NCI-H1092 (cell line): ENCODE data around the gene C1QTNF9.
"Not testable (repeated sequence)": the region's sequence is repeated elsewhere in the genome, so short reads cannot be mapped to it uniquely, and the experiment has no call there.

ENCODE experiments used
- DNase-seq: peaks from one replicate; lab custom pipeline; 2025; lab: John Stamatoyannopoulos, UW

C1QTNF9 gene, protein sequence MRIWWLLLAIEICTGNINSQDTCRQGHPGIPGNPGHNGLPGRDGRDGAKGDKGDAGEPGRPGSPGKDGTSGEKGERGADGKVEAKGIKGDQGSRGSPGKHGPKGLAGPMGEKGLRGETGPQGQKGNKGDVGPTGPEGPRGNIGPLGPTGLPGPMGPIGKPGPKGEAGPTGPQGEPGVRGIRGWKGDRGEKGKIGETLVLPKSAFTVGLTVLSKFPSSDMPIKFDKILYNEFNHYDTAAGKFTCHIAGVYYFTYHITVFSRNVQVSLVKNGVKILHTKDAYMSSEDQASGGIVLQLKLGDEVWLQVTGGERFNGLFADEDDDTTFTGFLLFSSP

DNA sequence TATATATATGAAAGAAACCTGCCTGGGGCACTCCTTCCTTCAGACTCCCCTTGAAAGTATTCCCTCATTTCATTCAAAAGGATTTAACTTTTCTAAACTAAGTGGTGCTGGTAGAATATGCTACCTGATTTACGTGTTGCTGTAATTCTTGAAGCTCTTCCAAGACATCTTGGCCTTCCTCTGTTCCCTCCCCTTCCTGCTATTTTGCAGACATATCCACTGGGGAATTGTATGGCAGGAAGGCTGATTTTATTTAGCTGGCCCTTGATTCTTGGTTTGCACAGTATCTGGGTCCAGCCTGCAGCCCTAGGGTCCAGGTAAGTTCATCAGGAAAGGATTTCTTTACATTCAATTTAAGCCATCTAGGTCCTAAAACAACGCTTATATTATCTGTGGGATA lies at the start of gene C1QTNF9:
C1QTNF9 (plus strand) TSS at position 281 of the 400 bp plus-strand sequence. CDS start 6,424 bp downstream, outside the sequence.
- not testable (repeated sequence) for DNase-seq

DNA sequence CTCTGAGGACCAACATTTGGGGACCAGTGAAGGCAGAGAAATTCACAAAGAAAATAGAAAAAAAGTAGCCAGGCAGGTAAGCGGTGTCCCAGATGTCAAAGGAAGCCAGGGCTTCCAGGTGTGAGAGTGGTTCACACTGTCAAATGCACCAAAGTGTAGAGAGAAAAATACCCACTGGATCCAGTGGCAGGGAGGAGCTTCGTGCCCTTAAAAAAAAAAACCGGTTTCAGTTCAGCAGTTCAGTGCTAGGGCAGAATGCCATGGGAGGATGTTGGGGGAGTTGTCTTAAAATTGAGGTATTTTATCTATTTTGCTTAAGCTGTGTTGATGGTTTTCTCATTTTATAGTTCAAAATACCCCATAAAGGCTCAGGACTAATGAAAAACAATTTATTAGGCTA lies 47.8 kb upstream of the C1QTNF9 start:
- no peak for DNase-seq

DNA sequence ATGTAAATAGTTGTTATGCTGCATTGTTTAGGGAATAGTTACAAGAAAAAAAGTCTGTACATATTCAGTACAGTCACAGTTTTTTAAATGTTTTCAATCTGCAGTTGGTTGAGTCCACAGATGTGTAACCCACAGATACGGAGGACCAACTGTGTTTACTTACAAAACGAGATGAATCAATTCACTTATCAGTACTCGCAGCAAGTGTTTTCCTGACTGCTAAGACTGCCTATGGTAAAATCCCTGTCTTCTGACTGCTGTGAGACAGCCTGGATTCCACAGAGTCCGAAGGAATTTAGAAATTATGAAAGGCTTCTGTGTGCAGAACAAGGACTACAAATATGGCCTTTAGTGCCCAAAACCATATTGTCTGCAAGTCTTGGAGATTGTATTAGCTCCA lies 45.7 kb upstream of the C1QTNF9 start:
- no peak for DNase-seq

DNA sequence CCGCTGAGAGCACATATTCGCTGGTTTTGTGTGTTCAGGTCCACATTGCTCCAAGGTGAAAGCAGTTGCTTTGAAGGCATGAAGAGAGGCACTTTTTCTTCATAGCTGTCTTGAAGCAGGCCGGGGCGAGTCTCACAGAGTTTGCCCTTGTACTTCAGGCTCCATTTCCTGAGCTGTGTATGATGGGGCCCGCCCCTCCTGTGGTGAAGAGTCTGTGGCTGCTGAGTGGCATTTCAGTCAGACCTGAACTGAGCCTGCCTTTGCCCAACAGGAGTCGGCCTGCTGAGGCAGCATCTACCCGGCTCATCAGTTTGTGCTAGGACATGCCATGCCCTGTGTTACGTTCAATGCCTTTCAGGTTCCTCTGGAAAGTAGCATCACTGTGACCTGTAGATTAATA lies 44.4 kb upstream of the C1QTNF9 start:
- no peak for DNase-seq

DNA sequence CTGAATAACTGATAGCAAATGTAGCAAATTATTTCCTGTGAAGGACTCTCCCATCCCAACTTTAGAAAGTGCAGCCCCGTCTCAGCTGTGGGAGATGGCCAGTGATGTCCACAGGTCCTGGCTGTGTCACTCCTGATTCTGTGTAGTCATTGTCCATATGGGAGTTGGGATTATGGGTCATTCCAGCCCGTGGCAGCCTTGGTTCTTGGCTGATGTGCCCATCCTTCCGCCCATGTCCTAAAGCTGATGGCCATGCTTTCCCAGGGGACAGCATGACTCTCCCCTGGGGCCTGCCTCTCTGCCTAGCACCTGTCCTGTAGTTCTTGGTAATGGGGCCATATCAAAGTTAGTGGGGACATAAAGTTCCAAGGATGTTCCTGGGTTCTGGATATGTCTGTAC lies 43.9 kb upstream of the C1QTNF9 start:
- no peak for DNase-seq

DNA sequence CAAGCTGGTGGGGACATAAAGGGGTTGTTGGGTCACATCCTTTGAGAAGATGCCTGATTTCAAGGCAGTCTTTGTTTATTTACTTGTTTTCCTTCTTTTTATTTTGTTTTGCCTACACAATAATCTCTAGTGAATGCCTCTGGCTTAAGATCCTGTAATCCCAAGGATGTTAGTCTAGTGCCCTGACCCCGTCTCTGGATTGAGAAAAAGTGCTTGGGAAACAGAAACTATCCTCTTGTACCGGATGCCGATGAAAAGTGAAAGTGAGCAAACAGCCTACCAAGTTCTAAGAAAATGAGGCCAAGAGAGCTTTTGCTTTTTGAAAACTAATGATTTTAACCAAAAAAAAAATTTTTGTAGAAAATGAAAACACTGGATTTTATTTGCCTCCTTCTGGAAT lies 42.1 kb upstream of the C1QTNF9 start:
- no peak for DNase-seq

DNA sequence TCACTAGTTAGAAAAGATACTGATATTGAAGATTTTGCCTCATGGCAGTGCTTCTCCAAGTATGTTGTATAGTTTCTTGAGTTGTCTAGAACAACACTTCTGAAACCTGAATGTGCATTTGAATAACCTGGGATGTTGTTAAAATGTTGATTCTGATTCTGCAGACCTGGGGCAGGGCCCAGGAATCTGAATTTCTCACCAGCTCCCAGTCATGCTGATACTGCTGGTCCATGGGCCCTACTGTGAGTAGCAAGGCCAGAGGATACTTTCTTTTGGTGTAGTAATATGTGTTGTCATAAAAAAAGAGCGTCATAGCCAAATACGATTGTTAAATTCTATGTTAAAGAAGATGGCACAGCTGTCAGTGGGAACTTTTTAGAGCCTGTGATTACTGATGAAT lies 41.6 kb upstream of the C1QTNF9 start:
- no peak for DNase-seq

DNA sequence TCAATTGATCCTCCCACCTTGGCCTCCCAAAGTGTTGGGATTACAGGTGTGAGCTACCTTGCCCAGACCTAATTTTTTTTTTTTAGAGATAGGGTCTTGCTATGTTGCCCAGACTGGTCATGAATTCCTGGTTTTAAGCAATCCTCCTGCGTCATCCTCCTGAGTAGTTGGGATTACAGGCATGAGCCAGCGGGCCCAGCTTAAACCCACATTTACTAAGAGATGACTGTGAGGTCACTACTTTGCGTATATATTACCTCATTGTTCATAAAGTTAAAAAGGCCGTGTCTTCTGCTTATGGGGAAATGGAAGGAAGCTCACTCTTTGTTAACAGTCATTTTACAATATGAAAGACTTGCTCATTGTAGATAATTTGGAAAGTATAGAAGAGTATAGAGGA lies 39.6 kb upstream of the C1QTNF9 start:
- DNase-seq, result no peak

DNA sequence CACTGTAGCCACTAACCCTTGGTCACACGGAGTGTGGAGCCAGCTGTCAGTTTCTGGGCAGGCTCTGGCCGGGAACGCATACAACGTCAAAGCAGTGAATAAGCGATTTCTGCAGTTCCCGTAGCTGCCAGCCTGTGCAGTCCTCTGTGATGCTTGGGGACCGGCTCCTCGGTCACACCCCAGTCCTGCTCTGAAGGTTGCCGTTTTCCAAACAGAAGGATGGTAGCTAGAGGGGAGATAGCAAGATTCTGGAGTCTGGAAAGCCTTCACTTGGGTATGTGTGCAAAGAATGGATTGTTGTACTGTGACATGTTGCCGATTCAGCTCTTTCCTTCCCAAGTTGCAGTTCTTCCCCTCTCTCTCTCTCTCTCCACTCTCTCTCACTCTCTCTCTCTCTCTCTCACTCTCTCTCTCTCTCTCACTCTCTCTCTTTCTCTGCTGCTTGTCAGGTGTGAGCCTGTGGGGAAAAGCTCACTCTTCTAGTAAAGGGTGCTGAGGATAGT lies 38.7 kb upstream of the C1QTNF9 start:
- DNase-seq, result no peak

DNA sequence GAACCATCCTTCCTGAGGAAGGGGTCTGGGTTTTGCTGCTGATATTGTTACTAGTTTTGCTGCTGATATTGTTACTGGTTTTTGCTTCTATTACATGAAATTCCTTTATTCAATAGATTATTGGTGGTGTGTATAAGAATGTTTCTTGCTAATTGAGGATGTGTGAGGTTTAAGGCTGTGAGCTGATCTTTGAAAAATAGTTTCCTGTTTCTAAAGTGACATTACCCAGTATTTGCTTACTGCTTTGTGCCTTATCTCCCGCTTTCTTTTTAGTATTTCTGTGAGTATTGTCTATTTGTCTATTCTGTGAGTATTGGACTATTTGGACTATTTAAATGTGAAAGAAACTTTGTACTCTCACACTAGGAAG lies 38.2 kb upstream of the C1QTNF9 start:
- DNase-seq, result no peak

DNA sequence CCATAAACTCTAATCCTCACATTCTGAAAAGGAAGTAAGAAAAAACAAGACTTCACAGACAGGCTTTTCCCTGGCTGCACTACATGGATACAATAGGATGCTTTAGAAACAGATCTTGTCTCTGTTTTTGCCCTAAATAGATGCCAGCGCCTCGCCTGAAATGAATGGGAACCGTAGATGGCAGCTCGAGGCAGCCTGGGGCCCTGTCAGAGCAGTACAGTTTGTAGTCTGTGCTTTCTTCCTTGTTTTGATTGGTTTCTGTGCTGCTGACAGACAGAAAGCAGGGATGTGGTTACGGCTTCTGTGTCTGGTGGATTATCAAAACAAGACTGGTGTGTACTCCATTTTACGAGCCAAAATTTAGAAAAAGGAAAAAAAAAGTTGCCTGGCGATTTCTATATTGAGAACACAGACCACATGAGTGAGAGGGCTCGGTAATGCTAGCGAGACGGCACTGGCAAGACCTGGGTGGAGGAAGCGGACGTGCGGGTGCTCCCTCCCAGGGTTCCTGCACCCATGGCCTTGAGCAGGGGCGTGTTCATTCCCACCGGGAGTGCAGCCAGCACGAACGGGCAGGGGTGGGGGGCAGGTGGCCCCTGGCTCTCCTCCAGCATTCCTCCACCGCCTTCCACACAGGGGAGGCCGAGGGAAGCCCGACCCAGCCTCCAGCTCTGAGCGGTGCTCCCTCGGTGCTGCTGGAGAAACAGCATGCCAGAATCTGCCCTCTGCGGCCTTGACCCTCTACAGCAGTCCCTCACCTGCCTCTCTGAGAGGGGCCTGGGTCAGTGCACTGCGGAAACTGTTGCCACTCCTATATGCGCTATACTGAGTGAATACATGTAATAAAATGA lies 37.6 kb upstream of the C1QTNF9 start:
- no peak for DNase-seq

DNA sequence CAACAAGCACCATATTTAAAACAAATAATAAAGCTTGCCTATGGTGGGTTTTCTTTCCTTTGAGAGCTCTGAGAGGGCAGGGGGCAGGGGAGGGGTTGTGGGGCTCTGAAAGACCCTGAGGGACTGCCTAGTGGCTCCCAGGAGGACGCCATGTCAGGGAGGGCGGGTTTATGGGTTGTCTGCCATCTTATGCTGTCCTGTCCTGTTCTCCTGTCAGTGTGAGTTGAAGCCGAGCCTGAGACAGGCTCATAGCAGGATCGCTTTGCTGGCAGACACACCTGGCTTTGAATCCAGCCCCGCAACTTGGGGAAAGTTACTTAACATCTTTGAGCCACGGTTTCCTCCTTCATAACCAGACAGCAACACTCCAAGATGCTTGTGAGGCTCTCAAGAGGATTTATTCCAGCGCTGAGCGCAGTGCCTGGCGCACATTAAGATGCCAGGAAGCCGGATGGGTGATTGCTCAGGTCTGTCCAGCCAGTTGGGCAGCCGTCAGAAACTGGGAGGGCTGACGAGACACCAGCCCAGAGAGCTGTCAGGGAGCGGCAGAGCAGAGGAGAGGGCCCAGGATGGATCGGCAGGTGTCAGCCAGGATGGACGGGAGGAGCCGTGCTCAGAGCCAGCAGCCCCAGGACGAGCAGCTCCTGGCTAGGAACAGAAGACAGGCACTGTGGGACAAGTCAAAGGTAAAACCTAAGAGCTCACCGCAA lies 36.8 kb upstream of the C1QTNF9 start:
- no peak for DNase-seq

DNA sequence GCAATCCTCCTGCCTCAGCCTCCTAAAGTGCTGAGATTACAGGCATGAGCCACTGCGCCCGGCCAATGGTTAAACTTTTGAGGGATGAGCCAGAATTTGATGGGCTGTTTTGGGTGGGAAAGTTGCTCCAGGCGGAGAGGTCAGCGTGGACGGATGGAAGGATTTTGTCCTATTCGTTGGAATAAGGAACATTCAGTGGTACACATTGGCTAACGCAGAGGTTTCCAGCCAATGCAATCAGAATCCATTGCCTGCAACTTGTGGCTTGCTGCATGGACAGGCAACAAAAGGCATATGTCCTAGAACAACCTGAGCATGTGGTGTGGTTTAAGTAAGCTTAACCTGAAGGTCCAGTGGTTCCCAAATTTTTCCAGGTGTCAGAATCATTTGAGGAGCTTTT lies 35.5 kb upstream of the C1QTNF9 start:
- no peak for DNase-seq

DNA sequence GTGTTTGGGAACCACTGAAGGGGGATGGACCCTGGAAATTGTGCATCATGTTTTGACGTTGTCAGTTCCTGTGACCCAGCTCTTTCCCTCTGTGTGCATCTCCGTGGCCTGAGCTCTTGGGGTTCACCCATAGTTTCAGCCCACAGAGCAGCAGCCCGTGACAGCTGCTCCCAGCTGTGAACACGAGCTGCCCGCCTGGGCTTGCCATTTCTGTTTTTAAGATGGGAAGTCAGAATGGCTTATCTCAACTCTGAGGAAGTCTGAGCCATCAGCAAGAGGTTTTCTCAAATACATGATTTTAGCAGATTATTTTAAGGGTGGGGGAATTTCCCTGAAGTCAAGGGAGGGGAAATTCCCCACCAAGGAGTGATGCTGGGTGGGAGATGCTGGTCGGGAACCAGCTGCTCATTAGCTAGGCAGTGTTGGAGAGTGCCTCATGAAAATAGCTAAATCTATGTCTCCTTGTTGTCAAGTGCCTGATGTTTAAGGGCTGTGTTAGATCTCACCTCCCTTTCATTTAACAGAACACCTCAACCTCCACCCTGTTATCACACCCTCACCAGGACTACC lies 34.8 kb upstream of the C1QTNF9 start:
- DNase-seq, result no peak

DNA sequence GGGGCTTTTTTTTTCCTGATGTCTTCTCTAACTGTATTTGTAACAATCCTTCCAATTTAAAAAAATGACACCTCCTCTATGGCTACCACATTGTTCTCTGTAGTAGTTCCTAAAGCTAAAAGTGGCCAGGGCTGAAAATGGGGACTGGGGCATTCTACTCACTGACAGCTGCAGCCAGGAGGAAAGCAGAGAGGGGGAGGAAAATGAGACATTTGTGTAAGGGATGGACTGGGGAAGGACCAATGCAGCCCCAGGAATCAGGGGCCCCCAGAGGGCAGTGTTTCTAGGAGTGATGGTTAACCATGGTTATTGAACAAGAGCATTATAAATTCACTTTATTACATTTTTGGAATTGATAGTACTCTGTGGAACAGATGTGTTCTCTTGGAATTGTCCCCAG lies 34.3 kb upstream of the C1QTNF9 start:
- DNase-seq, result no peak

DNA sequence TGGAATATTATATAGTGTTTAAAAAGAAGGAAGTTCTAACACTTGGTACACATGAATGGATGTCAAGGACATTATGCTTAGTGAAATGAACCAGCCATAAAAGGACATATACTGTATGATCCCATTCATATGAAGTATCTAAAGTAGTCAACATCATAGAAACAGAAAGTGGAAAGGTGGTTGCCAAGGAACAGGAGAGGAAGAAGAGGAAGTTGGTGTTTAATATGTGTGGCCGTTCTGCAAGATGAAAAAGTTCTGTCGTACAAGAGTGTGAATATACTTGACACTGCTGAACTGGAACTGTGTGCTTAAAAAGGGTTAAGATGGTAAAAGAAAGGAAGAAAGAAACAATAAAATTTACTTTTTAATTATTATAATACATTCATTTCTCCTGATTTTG lies 33.1 kb upstream of the C1QTNF9 start:
- DNase-seq, result no peak

DNA sequence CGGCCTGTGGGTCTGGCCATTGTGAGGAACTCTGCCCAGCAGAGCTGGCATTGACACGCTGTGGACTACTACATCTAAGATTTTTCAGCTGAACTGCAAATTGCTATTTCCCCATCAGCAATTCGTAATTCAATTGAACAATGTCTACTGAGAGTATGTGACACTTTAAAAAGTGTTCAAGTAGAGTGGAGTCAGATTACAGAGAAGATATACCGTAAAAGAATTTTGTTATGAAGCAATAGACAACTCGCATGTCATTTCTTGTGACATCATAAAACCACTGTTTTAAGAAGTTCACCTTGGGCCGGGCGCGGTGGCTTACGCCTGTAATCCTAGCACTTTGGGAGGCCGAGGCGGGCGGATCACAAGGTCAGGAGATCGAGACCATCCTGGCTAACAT lies 32.5 kb upstream of the C1QTNF9 start:
- no peak for DNase-seq

DNA sequence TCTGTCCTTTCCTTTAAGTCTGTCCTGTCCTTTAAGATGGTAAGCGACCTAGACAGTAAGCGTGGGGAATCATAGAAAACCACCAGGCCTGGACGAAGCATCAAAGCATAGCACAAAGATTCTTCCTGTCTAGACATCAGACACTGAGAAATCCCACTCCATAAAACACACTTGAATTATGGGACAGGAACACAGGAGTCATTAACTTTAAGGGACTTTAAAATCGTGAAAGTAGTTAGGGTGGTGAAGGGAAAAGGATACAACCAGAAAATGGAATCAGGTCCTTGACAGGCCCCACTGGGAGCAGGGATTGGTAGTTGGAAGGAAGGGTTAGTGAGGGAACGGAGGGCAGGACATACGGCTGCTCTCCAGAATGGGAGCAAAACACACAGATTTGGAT lies 31.6 kb upstream of the C1QTNF9 start:
- no peak for DNase-seq

DNA sequence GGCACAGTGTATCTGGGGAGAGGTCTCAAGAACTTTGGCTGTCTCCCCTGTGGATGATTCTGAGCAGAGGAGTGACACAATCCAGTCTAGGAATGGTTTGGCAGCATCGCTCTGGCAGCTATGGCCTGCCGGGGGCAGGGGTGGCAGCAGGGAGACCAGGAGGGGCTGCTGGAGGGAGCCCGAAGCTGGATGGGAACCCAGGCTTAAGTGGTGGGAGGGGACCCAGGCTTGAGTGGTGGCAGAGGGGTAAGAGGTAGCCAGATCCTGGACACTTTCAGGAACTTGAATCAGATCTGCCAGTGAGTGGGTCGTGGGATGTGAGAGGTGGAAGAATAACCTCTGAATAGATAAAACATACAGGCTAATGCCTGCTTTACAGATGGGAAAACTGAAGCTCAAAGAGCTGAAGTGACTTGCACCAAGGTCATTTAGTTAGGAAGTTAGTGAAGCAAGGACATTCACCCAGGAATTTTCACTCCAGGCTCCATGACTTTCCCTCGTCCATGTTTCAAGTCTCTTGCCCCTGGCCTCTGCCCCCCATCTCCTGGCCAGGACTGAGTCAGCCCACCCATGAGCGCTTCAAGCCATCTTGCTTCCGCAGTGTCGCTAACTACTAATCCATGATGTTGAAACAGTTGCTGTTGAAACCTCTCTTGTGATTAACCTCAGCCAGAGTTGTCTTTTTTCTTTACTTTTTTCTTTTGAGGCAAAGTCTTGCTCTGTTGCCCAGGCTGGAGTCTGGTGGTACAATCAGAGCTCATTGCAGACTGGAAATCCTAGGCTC lies 29.9 kb upstream of the C1QTNF9 start:
- no peak for DNase-seq

DNA sequence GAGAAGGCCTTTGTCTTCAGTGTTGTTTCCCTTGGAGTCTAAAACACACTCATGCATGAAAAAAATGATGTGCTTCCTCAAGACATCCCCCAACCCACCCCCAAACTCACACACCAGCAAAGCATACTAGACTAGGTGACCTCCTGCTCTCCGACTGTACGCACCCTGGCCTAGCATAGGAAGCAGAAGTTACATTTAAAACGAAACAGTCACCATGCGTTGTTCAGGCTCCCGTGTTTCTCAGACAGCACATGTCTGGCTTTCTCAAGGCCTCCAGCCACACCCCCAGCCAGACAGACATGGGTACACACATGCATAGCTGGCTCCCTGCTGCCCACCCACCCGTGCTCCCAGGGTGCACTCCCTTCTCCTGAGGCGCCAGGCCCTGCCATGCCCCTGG lies 28.7 kb upstream of the C1QTNF9 start:
- DNase-seq, result no peak

DNA sequence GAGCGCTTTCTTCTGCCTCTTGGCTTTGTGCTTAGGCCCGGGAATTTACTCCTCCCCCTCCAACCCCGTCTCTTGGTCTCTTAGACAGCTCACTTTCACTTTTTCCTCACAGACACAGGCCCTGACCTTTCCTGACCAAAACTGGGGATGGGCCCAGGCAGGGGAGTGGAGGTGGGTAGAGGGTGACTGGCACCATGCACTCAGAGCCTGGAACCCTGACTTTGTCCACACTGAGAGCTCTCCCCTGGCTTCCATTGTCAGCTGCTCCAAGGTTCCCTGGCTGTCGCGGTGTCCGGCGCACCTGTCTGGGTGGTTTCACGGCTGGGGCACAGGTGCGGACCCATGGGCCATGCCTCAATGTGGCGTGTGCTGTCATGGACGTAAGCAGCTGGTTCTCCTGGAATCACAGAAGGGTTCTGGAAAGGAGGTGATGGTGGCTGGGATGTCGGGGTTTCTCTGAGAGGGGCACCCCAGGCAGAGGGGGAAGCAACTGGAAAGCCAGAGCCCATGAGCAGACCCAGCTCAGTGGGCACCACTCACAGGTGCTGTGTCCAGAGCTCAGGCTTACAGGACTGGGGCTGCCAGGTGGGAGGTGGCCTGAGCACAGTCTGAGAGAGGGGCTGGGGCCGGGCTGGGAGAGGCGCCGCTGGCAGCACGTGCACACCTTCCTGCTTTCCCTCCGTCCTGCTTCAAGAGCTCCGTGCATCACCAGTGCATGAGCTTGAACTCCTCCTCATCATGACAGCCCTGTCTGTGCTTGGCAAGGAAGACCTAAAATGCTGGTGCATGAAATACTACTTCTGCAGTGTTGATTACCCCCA lies 28.0 kb upstream of the C1QTNF9 start:
- DNase-seq, result no peak
